OCI-LY3 (cell line): ENCODE results near the gene SUGP2.

Source experiments
- H2AFZ ChIP-seq: fragments of 200-600, 300-600 bp; shearing (Covaris generic); 2 replicates; pipeline ENCODE4 v1.6.0; 2014; ENCODE audit warnings: antibody characterized with exemption, low read depth, low read length
- H3K27ac ChIP-seq: fragments of 200-600, 300-600 bp; sonication (generic); 2 replicates; pipeline ENCODE4 v1.5.1; 2014; ENCODE audit warnings: mild to moderate bottlenecking, low read length, moderate library complexity, mixed read lengths
- H3K27me3 ChIP-seq: fragments of 200-600, 300-600 bp; sonication (generic); 2 replicates; pipeline ENCODE4 v1.6.1; 2014; ENCODE audit warnings: low read depth, low read length, mixed read lengths
- H3K36me3 ChIP-seq: fragments of 200-600, 300-600 bp; sonication (generic); replicated peaks from 2 replicates; pipeline ENCODE3; 2014; ENCODE audit warnings: low read depth, low read length, mixed read lengths
- H3K4me1 ChIP-seq: fragments of 300-600, 200-600 bp; sonication (generic); 2 replicates; pipeline ENCODE4 v1.6.1; 2014; ENCODE audit warnings: low read length, mixed read lengths
- H3K4me2 ChIP-seq: fragments of 200-600, 300-600 bp; sonication (generic); 2 replicates; pipeline ENCODE4 v1.6.1; 2014; ENCODE audit warnings: low read length, mixed read lengths
- H3K4me3 ChIP-seq: fragments of 300-600, 200-600 bp; sonication (generic); 2 replicates; pipeline ENCODE4 v1.5.1; 2014; ENCODE audit warnings: antibody characterized with exemption, mild to moderate bottlenecking, low read length, moderate library complexity
- H3K79me2 ChIP-seq: fragments of 300-600, 200-600 bp; shearing (Covaris generic); 2 replicates; pipeline ENCODE4 v1.6.1; 2014; ENCODE audit warnings: mild to moderate bottlenecking, low read length, mixed read lengths
- H3K9ac ChIP-seq: fragments of 300-600, 200-600 bp; shearing (Covaris generic); 2 replicates; pipeline ENCODE4 v1.6.0; 2014; ENCODE audit warnings: mild to moderate bottlenecking, low read length, moderate library complexity
- H3K9me3 ChIP-seq: fragments of 200-600, 300-600 bp; shearing (Covaris generic); 2 replicates; pipeline ENCODE4 v1.6.1; 2014; ENCODE audit warnings: low read length, mixed read lengths; ENCODE audit not compliant: insufficient read depth
- H4K20me1 ChIP-seq: fragments of 200-600, 300-600 bp; sonication (generic); 2 replicates; pipeline ENCODE4 v1.6.1; 2016; ENCODE audit warnings: low read length, mixed read lengths; ENCODE audit not compliant: insufficient read depth
- CTCF ChIP-seq: fragments of 200-600, 300-600 bp; sonication (generic); IDR thresholded peaks from 2 replicates; pipeline ENCODE4 v1.5.1; 2014; ENCODE audit warnings: antibody characterized with exemption, low read length, low read depth
- EZH2phosphoT487 ChIP-seq: fragments of 200-600 bp; shearing (Covaris generic); IDR thresholded peaks from 2 replicates; pipeline ENCODE4 v1.6.1; 2018; ENCODE audit warnings: antibody characterized with exemption, mixed run types, low read depth

SUGP2 gene

DNA sequence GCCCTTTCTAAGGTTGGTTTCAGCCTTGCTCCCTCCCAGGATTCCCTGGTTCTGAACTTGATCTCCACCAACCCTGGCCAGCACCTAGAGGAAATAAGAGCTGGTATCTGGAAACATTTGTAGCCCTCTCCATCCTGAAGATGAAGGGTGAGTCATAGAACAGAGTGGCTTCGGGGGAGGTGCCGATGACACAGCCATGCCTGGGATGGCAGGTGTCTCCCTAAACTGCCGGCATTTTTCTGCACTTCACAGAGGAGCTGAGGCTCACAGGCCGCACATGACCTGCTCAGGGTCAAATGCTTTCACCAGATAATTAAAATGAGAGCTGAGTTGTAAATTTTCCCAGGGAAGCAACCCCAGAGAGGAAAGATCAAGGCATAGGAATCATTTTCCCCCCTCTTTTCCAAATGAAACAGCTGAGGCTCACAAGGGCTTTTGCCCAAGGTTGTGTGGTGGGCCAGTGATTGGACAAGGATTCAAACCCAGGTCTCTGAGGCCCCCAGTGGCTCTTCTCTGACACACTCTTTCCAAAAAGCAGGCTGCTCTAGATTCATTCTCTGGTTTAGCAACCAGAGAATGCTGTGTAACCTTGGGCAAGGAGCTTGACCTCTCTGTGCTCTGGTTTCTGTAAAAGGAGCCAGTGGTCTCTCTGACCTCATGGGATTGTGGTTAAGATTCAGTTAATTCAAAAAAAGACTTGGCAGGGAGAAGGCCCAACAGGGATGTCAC is 29.3 kb upstream of the SUGP2 start:
- no peak for TF ChIP-seq EZH2phosphoT487
- TF ChIP-seq CTCF: no peak
- H3K9ac ChIP-seq: peak overlapping the region; percentile 59
- peak overlapping the region; percentile 91 for H3K4me2 ChIP-seq
- no peaks in the 10 kb centered on the region for H3K27me3 ChIP-seq
- H3K36me3 ChIP-seq: peaks cover 4% of the 10 kb centered on the region
- no peaks in the 10 kb centered on the region for H3K79me2 ChIP-seq
- peaks cover 15% of the 10 kb centered on the region for H3K4me1 ChIP-seq
- no peaks in the 10 kb centered on the region for H4K20me1 ChIP-seq
- H3K9me3 ChIP-seq: no peaks in the 10 kb centered on the region
- H3K4me3 ChIP-seq: peak overlapping the region; percentile 89
- no peak overlapping the region for H3K27ac ChIP-seq
- H2AFZ ChIP-seq: no peak overlapping the region

- H3K79me2 ChIP-seq: no peaks in the 10 kb centered on the region
- H3K4me3 ChIP-seq: no peak overlapping the region
- peaks cover 7% of the 10 kb centered on the region for H3K36me3 ChIP-seq
- H3K9ac ChIP-seq: no peak overlapping the region
- no peak overlapping the region for H3K4me2 ChIP-seq
- H3K27ac ChIP-seq: no peak overlapping the region
- H4K20me1 ChIP-seq: no peaks in the 10 kb centered on the region
- H2AFZ ChIP-seq: no peak overlapping the region
- H3K4me1 ChIP-seq: peaks cover 15% of the 10 kb centered on the region
- no peaks in the 10 kb centered on the region for H3K27me3 ChIP-seq
- no peaks in the 10 kb centered on the region for H3K9me3 ChIP-seq
- TF ChIP-seq EZH2phosphoT487 (no peak), CTCF (no peak)
Measured at GRCh38 chr19:19061506-19061905, 28.2 kb upstream of the SUGP2 start.

GRCh38 chr19:19059837-19060611 is 26.7 kb upstream of the SUGP2 start:
- Histone ChIP-seq H3K4me2 (no peak overlapping the region), H3K4me3 (no peak overlapping the region), H3K4me1 (peaks cover 10% of the 10 kb centered on the region), H3K9ac (no peak overlapping the region), H3K36me3 (peaks cover 7% of the 10 kb centered on the region), H3K27ac (no peak overlapping the region), H3K27me3 (no peaks in the 10 kb centered on the region), H2AFZ (no peak overlapping the region), H3K79me2 (no peaks in the 10 kb centered on the region), H4K20me1 (no peaks in the 10 kb centered on the region), H3K9me3 (no peaks in the 10 kb centered on the region)
- no peak for TF ChIP-seq EZH2phosphoT487
- no peak for TF ChIP-seq CTCF

GRCh38 chr19:19059018-19059836 is 25.9 kb upstream of the SUGP2 start:
- Histone ChIP-seq H3K4me1 (peaks cover 4% of the 10 kb centered on the region), H3K4me3 (no peak overlapping the region), H3K27ac (no peak overlapping the region), H3K79me2 (no peaks in the 10 kb centered on the region), H3K4me2 (no peak overlapping the region), H3K36me3 (peaks cover 13% of the 10 kb centered on the region), H2AFZ (no peak overlapping the region), H3K9me3 (no peaks in the 10 kb centered on the region), H3K9ac (no peak overlapping the region), H4K20me1 (no peaks in the 10 kb centered on the region), H3K27me3 (no peaks in the 10 kb centered on the region)
- TF ChIP-seq CTCF: no peak
- TF ChIP-seq EZH2phosphoT487: no peak
